ENCODE measurements around the gene ELFN1.

ELFN1 gene

DNA sequence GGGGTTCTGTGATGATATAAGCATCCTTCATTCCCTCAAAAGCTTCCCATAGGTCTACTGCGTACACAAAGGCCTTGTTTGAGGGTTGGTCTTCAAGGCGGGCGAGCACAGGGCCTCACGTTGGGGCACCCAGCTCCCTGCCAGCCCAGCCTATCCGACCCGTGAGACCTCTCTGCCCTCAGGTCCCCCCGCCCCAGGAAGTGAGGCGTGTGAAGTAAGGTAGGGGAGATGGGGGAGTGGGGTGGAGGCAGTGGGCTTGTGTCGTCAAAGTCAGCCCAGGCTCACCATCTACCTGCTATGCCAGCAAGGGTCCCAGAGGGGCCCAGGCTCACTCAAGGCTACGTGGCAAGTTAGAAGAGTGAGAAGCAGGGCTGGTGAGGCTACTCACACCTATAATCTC, 47.6 kb upstream of the ELFN1 start:
- Histone ChIP-seq H3K9me3 (ENCODE audit: insufficient read depth, low read length) (no peaks in the 10 kb centered on the region), H4K20me1 (ENCODE audit: low read depth, low read length) (no peaks in the 10 kb centered on the region), H3K9me2 (replicated peaks; ENCODE audit: insufficient read depth, low read length) (no peaks in the 10 kb centered on the region), H3K36me3 (ENCODE audit: low read length) (no peaks in the 10 kb centered on the region), H3K27ac (ENCODE audit: low read depth, low read length) (no peak overlapping the region), H3F3A (ENCODE audit: insufficient read depth) (no peaks in the 10 kb centered on the region), H2AFZ (ENCODE audit: low read depth, low read length, severe bottlenecking) (no peak overlapping the region), H3K79me2 (ENCODE audit: insufficient read depth, low read length) (no peaks in the 10 kb centered on the region), H3K27me3 (ENCODE audit: low read length) (no peaks in the 10 kb centered on the region), H3K9ac (ENCODE audit: low read length) (no peak overlapping the region), H3K4me2 (ENCODE audit: low read depth, low read length, poor library complexity, severe bottlenecking) (no peak overlapping the region), H3K4me3 (ENCODE audit: insufficient read depth, low read length, poor library complexity, severe bottlenecking) (no peak overlapping the region)
- no peak for TF ChIP-seq EZH2phosphoT487 (conservative IDR thresholded peaks at IDR 0.05; ENCODE audit: low read length)
- TF ChIP-seq, protein P1, sequence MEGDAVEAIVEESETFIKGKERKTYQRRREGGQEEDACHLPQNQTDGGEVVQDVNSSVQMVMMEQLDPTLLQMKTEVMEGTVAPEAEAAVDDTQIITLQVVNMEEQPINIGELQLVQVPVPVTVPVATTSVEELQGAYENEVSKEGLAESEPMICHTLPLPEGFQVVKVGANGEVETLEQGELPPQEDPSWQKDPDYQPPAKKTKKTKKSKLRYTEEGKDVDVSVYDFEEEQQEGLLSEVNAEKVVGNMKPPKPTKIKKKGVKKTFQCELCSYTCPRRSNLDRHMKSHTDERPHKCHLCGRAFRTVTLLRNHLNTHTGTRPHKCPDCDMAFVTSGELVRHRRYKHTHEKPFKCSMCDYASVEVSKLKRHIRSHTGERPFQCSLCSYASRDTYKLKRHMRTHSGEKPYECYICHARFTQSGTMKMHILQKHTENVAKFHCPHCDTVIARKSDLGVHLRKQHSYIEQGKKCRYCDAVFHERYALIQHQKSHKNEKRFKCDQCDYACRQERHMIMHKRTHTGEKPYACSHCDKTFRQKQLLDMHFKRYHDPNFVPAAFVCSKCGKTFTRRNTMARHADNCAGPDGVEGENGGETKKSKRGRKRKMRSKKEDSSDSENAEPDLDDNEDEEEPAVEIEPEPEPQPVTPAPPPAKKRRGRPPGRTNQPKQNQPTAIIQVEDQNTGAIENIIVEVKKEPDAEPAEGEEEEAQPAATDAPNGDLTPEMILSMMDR (IDR thresholded peaks at IDR 0.05; ENCODE audit: insufficient read depth, low read length, poor library complexity, severe bottlenecking): no peak

DNA sequence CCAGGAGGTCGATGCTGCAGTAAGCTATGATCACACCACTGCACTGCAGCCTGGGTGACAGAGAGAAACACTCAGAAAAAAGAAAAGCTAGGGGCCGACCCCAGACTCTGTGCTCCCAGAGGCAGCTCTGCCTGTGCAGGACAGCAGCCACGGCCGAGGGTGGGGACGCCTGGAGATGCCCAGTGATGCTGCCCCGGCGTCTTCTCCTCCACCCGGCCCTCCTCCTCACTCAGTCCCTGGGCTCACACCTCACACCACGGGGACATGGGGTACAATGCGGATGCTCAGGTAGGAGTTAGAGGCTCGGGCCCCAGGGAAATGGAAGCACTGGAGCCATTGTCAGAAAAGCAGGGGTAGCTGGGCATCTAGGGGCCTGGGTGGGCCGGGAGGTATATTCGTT, 46.3 kb upstream of the ELFN1 start:
- no peaks in the 10 kb centered on the region for H3K27me3 ChIP-seq (ENCODE audit: low read length)
- H3K27ac ChIP-seq (ENCODE audit: low read depth, low read length): no peak overlapping the region
- no peaks in the 10 kb centered on the region for H3K36me3 ChIP-seq (ENCODE audit: low read length)
- no peaks in the 10 kb centered on the region for H3K9me2 ChIP-seq (replicated peaks; ENCODE audit: insufficient read depth, low read length)
- TF ChIP-seq, protein P1 (IDR thresholded peaks at IDR 0.05; ENCODE audit: insufficient read depth, low read length, poor library complexity, severe bottlenecking): no peak
- no peak for TF ChIP-seq EZH2phosphoT487 (conservative IDR thresholded peaks at IDR 0.05; ENCODE audit: low read length)
- H3K9ac ChIP-seq (ENCODE audit: low read length): no peak overlapping the region
- H2AFZ ChIP-seq (ENCODE audit: low read depth, low read length, severe bottlenecking): no peak overlapping the region
- H4K20me1 ChIP-seq (ENCODE audit: low read depth, low read length): no peaks in the 10 kb centered on the region
- H3K4me2 ChIP-seq (ENCODE audit: low read depth, low read length, poor library complexity, severe bottlenecking): no peak overlapping the region
- no peaks in the 10 kb centered on the region for H3F3A ChIP-seq (ENCODE audit: insufficient read depth)
- no peaks in the 10 kb centered on the region for H3K79me2 ChIP-seq (ENCODE audit: insufficient read depth, low read length)
- H3K9me3 ChIP-seq (ENCODE audit: insufficient read depth, low read length): no peaks in the 10 kb centered on the region
- no peak overlapping the region for H3K4me3 ChIP-seq (ENCODE audit: insufficient read depth, low read length, poor library complexity, severe bottlenecking)

DNA sequence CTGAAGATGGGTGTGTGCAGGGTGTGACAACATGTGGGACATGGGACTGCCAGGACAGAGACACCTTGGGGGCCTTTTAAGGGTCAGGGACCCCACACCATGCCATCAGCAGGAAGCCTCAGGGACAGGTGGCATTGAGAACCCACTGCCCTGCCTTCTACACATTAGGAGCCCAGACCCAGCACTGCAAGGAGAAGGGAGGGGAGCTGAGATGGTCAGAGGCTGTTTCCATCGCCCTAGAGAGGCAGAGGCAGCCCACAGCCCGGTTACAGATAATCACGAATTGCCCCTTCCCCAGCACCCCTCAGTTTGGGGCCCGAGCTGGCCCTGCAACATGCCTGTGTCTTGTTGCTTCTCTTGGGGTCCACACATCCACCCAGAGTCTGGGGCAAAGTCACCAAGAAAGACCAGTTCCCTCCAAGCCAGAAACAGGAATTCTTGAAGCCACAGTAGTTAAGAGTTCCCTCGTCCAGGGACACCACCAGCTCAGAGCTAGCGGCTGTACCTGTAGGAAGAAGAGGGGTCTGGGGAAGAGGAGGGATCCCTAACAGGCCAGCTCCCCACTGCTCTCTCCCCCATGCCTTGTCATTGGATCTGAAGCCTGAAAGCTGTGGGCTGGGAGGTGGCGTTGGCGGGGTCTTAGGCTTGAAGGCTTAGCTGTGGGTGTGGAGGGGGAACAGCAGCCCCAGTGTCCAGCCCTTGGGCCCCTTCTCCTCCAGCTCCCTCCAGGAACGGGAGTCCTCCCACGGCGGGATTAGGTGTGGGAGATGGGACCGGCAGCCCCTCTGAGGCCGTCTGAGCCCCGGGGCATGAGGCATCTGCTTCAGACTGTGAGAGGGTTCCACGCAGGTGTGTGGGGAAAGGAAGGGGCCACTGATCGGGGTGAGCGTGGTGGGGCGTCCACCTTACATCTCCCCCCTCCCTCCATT, 44.8 kb upstream of the ELFN1 start:
- Histone ChIP-seq H3K9ac (ENCODE audit: low read length) (no peak overlapping the region), H2AFZ (ENCODE audit: low read depth, low read length, severe bottlenecking) (no peak overlapping the region), H3K36me3 (ENCODE audit: low read length) (no peaks in the 10 kb centered on the region), H3K4me3 (ENCODE audit: insufficient read depth, low read length, poor library complexity, severe bottlenecking) (no peak overlapping the region), H3K27ac (ENCODE audit: low read depth, low read length) (no peak overlapping the region), H3K4me2 (ENCODE audit: low read depth, low read length, poor library complexity, severe bottlenecking) (no peak overlapping the region), H3K27me3 (ENCODE audit: low read length) (no peaks in the 10 kb centered on the region), H3K9me3 (ENCODE audit: insufficient read depth, low read length) (no peaks in the 10 kb centered on the region), H3K79me2 (ENCODE audit: insufficient read depth, low read length) (no peaks in the 10 kb centered on the region), H3F3A (ENCODE audit: insufficient read depth) (no peaks in the 10 kb centered on the region), H4K20me1 (ENCODE audit: low read depth, low read length) (no peaks in the 10 kb centered on the region), H3K9me2 (replicated peaks; ENCODE audit: insufficient read depth, low read length) (no peaks in the 10 kb centered on the region)
- TF ChIP-seq EZH2phosphoT487 (conservative IDR thresholded peaks at IDR 0.05; ENCODE audit: low read length): no peak
- TF ChIP-seq, protein P1 (IDR thresholded peaks at IDR 0.05; ENCODE audit: insufficient read depth, low read length, poor library complexity, severe bottlenecking): no peak
